GM19328 (cell line): ENCODE data around the gene ZNF526.

Experiments
- ATAC-seq: cut with Tn5 transposase; IDR thresholded peaks from one replicate; pipeline ENCODE4 v1.9.1; 2021; ENCODE audit warnings: mild to moderate bottlenecking, moderate library complexity; ENCODE audit not compliant: unreplicated experiment

Gene ZNF526

GRCh38 chr19:42220751-42221097 lies 612 bp downstream of the ZNF526 start:
- ATAC-seq: no peak

- ATAC-seq: no peak
Measured at GRCh38 chr19:42224940-42225717, 5.0 kb downstream of the ZNF526 start.

DNA sequence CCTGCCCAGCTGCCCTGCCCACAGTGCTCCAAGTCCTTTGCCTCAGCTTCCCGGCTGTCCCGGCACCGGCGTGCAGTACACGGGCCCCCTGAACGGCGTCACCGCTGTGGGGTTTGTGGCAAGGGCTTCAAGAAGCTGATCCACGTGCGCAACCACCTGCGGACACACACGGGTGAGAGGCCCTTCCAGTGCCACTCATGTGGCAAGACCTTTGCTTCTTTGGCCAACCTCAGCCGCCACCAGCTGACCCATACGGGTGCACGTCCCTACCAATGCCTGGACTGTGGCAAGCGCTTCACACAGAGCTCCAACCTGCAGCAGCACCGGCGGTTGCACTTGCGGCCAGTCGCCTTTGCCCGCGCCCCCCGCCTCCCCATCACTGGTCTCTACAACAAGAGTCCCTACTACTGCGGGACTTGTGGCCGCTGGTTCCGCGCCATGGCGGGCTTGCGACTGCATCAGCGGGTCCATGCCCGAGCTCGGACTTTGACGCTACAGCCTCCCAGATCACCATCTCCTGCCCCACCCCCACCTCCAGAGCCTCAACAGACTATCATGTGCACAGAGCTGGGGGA lies 5.7 kb downstream of the ZNF526 start:
- ATAC-seq: no peak

DNA sequence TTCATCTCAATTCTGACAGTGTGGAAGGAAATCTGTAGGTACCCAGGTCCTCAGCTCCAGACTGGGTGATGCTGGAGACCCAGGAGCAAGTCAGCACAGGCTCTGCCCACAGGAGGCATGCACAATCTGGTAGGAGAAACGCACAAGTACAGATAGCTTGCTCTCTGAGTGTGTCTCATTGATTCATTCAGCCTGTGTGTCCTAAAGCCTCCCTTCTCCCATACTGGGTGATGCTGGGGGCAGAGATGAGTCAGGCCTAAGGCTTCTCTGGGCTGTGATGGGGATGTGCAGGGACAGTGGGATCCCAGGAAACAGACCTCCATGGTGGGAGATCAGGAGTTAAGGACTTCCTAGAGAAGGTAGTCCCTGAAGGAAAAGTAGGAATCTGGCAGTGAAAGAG lies 6.8 kb downstream of the ZNF526 start:
- ATAC-seq: no peak

GRCh38 chr19:42228641-42229040 lies 8.5 kb downstream of the ZNF526 start:
- no peak for ATAC-seq

DNA sequence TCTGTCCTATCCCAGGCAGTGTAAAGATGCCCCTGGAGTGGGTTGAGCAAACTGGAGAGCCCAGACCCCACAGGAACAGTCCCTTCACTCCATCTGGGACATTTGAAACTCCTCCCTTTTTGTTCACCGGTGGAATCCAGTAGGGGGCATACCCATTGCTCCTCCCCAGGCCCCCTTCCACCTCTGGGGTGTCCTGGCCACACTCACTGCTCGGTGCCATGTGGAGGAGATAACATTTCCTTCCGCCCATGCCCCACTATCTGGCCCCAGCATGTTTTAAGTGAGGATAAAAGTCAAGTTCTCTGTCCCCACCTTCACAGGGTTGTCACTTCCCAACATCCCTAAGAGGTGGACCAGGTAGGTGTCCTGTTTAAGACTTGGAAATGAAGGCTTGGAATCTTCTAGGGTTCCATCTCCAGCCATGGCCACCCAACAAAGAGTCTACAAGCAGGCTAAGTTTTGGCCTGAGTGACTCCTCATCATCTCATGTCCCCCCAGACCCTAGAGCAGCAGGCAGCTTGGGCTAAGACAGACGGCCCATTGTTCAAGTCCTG lies 9.3 kb downstream of the ZNF526 start:
- no peak for ATAC-seq

GRCh38 chr19:42229855-42230351 lies 9.8 kb downstream of the ZNF526 start:
- ATAC-seq: no peak

- ATAC-seq: no peak
Measured at GRCh38 chr19:42230571-42230970, 10.5 kb downstream of the ZNF526 start.

DNA sequence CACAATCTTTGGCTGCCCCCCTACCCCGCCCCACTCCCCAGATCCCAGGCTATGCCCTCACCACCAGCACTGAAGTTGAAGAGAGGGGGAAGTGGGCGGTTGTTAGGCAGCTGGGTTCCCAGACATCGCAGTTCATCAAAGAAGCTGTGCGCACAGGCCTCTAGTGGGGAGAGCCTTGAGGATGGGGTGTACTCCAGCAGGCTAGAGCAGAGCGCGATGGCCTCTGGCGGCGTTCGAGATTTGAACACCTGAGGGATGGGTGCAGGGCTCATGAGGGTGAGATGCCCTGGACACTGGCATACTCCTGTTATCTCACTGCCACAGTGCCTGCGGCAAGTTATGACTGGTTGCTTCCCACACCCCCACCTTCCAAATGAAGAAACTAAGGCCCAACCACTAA lies 12.3 kb downstream of the ZNF526 start:
- no peak for ATAC-seq

DNA sequence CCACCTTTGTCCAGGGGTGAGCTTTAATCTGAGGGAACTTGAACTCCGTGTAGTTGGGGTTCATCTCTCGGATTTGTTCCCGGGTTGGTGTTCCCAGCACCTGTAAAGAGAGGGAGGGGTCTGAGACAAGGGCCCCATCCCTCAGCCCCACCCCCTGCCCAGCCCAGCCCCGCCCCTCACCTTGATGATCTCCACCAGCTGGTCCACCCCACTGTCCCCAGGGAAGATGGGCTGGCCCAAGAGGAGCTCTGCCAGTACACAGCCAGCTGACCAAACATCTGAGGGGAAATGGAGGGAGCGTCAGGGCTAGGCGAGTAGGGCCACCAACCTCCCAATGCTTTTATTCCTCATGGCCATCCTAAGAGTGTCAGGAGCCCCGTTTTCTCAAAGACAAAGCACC lies 13.0 kb downstream of the ZNF526 start:
- no peak for ATAC-seq

GRCh38 chr19:42233678-42234292 lies 13.7 kb downstream of the ZNF526 start:
- no peak for ATAC-seq

DNA sequence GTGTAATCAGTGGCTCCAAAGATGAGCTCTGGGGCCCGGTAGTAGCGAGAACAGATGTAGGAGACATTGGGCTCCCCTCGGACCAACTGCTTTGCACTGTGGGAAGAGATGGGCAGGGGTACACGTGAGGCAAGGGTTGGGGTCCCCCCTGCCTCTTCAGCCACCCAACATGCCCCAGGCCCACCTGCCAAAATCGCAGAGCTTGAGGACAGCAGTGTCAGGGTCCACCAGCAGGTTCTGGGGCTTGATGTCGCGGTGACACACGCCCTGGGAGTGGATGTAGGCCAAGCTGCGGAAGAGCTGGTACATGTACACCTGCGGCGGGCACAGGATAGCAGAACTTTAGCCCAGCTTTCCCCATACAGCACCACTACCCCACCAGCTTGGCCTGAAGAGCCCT lies 14.3 kb downstream of the ZNF526 start:
- no peak for ATAC-seq

DNA sequence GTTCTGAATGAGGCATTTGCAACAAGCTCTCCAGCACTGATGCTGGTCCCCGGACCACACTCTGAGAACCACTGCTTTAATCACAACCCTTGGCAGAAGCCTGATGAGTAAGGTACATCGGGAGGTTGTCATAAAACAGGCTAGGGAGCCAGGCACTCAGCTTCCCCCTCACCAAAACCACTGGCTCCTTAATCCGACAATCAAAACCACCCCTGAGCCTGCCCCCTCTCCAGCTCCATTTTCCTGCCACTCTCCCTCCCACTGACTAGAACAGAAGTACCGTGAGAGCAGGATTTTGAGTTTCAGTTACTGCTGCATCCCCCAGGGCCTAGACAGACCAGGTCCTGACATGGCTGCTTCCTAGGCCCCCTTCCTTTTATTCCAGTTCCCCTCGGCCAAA lies 15.1 kb downstream of the ZNF526 start:
- no peak for ATAC-seq

DNA sequence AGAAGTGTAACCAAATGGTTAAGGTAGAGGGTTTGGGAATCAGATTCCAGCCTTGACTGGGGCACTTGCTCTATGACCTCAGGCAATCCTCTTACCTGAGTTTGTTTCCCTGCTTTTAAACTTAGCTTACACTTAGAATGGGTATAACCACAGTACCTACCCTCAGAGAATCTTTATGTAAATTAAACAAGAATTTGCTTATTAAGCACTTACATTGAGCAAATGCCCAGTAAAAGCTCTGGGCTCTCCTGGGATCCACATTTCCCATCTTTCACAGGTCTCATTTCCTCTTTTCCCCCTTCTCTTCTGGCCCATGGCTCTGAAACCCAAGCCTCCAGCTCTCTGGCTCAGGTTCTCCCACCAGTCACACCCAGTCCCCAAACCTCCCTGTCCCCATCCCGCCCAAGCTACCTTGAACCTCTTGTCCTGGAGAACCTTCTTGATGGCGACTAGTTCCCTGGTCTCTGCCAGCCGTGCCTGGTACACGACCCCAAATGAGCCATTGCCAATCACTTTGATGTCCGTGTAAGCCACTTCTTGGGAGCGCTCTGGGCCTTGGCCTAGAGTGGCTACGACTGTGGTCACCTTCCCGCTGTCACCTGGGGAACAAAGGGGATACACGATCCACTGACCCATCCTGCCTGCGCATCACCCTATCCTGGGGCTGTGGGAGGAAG lies 19.6 kb downstream of the ZNF526 start:
- ATAC-seq: no peak

GRCh38 chr19:42241279-42241678 lies 21.2 kb downstream of the ZNF526 start:
- no peak for ATAC-seq

DNA sequence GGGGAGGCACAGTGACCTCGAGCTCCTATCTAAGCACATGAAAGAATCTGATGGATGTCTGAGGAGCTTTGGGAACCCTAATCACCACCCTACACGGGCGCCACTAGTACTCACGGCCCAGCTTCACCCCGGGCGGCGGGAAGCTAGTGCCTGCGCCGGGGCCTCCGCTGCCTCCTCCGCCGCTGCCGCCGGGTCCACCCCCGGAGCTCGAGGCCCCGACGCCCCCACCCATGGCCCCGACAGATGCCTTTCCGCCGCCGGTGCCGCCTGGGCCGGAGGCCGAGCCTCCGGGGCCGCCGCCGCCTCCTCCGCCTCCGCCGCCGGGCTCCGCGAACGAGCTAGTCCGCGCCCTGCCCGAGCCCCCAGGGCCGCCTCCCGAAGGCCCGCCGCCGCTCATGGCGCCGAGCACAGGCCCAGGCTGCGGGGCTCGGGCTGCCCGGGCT lies 22.0 kb downstream of the ZNF526 start:
- ATAC-seq: peak; percentile 3

DNA sequence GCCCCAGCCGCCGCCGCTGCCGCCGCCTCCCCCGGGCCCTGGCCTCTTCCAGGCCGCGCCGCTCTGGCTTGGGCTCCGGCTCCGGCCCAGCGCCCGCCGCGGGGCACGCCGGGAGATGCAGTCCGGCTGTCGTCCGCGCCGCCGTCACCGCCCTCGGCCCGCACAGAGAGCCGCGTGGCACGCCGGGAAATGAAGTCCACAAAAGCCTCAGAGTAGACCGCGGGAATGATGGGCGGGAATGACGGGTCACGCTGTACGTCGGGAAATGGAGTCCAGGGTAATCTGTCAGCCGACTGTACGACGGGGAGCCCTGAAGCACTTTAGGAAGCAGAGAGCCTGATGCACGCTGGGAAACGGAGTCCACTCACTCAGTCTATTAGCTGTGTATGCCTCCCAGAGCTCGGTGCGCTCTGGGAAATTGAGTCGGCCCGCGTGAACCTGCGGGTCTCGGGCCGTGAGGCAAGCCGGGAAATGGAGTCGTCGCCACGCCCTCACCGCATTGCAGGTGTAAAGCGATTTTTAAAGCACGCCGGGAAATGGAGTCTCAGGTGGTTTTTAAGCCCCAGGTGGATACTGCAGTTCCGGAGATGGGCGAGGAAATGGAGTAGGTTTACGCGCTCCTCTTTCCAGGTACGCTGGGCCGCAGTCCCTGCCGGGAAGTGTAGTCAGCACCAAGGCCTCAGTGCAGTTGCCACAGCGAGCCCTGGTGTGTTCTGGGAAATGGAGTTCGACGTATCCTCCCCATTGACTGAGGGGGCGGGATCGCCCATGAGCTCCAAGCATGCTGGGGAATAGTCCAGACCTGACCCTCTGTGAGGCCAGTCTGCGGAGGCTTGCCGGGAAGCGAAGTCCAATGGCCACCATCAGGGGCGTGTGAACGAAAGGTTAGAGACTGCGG lies 22.6 kb downstream of the ZNF526 start, which contains the start of gene GSK3A:
TSS of gene GSK3A (minus strand) at position 91 of the 898 bp plus-strand sequence. CDS start 137 bp downstream, outside the sequence.
- ATAC-seq: peak; percentile 52

GRCh38 chr19:42244347-42245220 lies 24.5 kb downstream of the ZNF526 start:
- ATAC-seq: no peak

GRCh38 chr19:42245231-42245630 lies 25.1 kb downstream of the ZNF526 start:
- ATAC-seq: no peak
